ENCODE results near the gene FAM13B.

DNA sequence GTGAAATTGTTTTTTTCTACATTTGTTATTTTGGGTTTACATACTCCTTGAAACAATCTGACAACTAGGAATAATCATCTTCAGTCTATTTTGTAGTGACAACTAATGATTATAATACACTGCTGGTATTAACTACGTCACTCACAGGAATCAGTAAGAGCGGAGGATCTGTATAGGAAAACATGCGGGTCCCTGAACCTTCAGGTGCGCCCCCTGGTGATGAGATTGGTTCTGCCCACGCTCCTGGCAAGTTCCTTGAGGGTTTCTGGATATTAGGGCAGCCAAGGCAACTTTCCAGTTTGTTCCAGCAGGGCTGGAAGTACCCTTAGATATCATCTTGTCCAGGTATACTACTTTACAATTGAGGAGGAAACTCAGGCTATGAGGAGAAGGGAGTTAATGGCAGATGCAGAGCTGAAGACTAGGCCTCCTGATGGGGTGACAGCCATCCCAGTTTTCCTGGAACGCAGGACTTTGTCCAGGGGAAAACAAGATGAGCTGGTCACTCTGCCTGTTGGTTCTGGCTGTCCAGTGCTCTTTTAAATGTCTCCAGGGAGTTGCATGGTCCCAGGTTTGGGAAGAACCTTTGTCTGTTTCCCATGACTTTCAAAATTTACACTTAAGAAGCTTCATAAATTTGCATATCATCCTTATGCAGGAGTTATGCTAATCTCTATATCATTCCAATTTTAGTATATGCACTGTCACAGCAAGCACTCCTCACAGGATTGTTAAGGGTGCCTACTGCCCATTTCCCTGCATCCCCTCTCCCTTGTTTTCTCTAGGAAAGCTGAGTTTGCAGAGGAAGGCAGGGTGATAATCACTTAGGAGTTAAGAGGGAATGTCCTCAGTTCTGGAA, 36.1 kb upstream of the FAM13B start:
- TF ChIP-seq CTCF (IDR thresholded peaks at IDR 0.05; ENCODE audit: poor library complexity): peak; percentile 65
- no peak for TF ChIP-seq EZH2phosphoT487 (IDR thresholded peaks at IDR 0.05; ENCODE audit: low read depth, severe bottlenecking, unreplicated experiment)

Data from hepatocyte (in vitro differentiated cells).